ENCODE data around the gene SLC28A3.

- TF ChIP-seq CTCF (conservative IDR thresholded peaks at IDR 0.05; ENCODE audit: low read length), result no peak
- no peak for TF ChIP-seq EZH2phosphoT487 (IDR thresholded peaks at IDR 0.05; ENCODE audit: borderline replicate concordance)
These were observed 26.3 kb downstream of the SLC28A3 start for GRCh38 chr9:84314306-84314705.
